Measurements from ENCODE around the gene BTBD16.

BTBD16 gene

GRCh38 chr10:122376364-122376961 lies 105.4 kb downstream of the BTBD16 start:
- no peak for DNase-seq

- DNase-seq, result no peak
These were observed 107.9 kb downstream of the BTBD16 start for GRCh38 chr10:122379041-122379440.

- DNase-seq, result no peak
These were observed 108.4 kb downstream of the BTBD16 start for GRCh38 chr10:122379537-122379936.

GRCh38 chr10:122380703-122381102 lies 109.6 kb downstream of the BTBD16 start:
- DNase-seq, result no peak

GRCh38 chr10:122381680-122382079 lies 110.6 kb downstream of the BTBD16 start:
- no peak for DNase-seq

- DNase-seq, result no peak
These were observed 115.4 kb downstream of the BTBD16 start for GRCh38 chr10:122386514-122386913.

GRCh38 chr10:122387572-122387971 lies 116.5 kb downstream of the BTBD16 start:
- no peak for DNase-seq

Data from EL (cell line).